NB4 (cell line): ENCODE data around the gene KLHL8.

Experiments used
- CTCF ChIP-seq: IDR thresholded peaks from one replicate; pipeline ENCODE4 v1.5.1; 2012; ENCODE audit warnings: low read depth, low read length
- MAX ChIP-seq: IDR thresholded peaks from 2 replicates; pipeline ENCODE4 v1.6.1; 2011; ENCODE audit warnings: low read depth, low read length
- POLR2A ChIP-seq: IDR thresholded peaks from 2 replicates; pipeline ENCODE4 v1.6.1; 2011; ENCODE audit warnings: mild to moderate bottlenecking; ENCODE audit not compliant: insufficient read length; ENCODE audit errors: extremely low read depth

GRCh38 chr4:87114245-87115062, 106.0 kb downstream of the KLHL8 start:
- TF ChIP-seq POLR2A (no peak), CTCF (no peak), MAX (no peak)
